GM12873 (cell line): ENCODE results near the gene SELL.

Experiments used
- CTCF ChIP-seq: IDR thresholded peaks from 2 replicates; pipeline ENCODE4 v1.5.1; 2012; ENCODE audit warnings: low read depth, mild to moderate bottlenecking, moderate library complexity, low read length, control low read depth; ENCODE audit not compliant: insufficient read depth; ENCODE audit errors: missing control alignments

Gene SELL

GRCh38 chr1:169723763-169724162, 12.3 kb upstream of the SELL start:
- no peak for TF ChIP-seq CTCF

GRCh38 chr1:169722779-169723178, 11.4 kb upstream of the SELL start:
- no peak for TF ChIP-seq CTCF

- no peak for TF ChIP-seq CTCF
Observed at GRCh38 chr1:169712309-169712631, 850 bp upstream of the SELL start.

- no peak for TF ChIP-seq CTCF
Observed at GRCh38 chr1:169708647-169709046, 2.8 kb downstream of the SELL start.

GRCh38 chr1:169707912-169708604, 3.4 kb downstream of the SELL start:
- no peak for TF ChIP-seq CTCF

GRCh38 chr1:169704797-169705196, 6.6 kb downstream of the SELL start:
- TF ChIP-seq CTCF: no peak

- no peak for TF ChIP-seq CTCF
Observed at GRCh38 chr1:169701261-169702005, 10.0 kb downstream of the SELL start.
